ENCODE data around the gene IL18R1. TPM values are rescaled to one million over a fixed set of nuclear protein-coding genes. Genes with fewer than 3 reads are reported as not detected.

IL18R1 gene
- total RNA-seq, 1 experiment from 2014 or later: 0.42 TPM

GRCh38 chr2:102392942-102393341 lies 37.3 kb downstream of the IL18R1 start:
- Histone ChIP-seq H3K36me3 (replicated peaks; ENCODE audit: control insufficient read depth, insufficient read depth, low read length) (no peaks in the 10 kb centered on the region), H3K4me3 (ENCODE audit: insufficient read depth, low read depth, low read length) (no peak overlapping the region), H3K27me3 (ENCODE audit: control insufficient read depth, insufficient read depth, low read length) (no peaks in the 10 kb centered on the region)
- DNase-seq: no peak

DNA sequence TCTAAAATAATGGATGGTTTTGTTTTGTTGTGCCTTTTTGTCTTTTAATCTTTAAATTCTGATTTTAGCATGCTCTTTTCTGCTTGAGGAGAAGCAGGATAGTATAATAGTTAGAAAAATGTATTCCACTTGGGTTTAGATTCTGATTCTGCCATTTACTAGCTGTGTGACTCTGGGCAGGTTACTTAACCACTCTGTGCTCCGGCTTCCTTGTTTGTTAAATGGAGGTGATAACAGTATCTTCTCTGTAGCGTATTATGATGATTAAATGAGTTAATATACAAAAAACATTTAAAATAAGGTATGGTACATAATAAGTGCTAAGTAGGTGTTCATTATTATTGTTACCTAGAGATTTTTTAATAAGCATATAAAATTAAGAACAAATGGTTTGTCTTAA lies 40.4 kb downstream of the IL18R1 start:
- DNase-seq: no peak
- H3K27me3 ChIP-seq (ENCODE audit: control insufficient read depth, insufficient read depth, low read length): no peaks in the 10 kb centered on the region; the same call in 1 of the 2 replicates

GRCh38 chr2:102397209-102397608 lies 41.6 kb downstream of the IL18R1 start:
- peak; percentile 33 for DNase-seq
- H3K4me3 ChIP-seq (ENCODE audit: insufficient read depth, low read depth, low read length): no peak overlapping the region
- no peaks in the 10 kb centered on the region; the same call in 1 of the 2 replicates for H3K27me3 ChIP-seq (ENCODE audit: control insufficient read depth, insufficient read depth, low read length)
- no peaks in the 10 kb centered on the region for H3K36me3 ChIP-seq (replicated peaks; ENCODE audit: control insufficient read depth, insufficient read depth, low read length)

More for the DNA sequence above, 40.4 kb downstream of the IL18R1 start:
- H3K4me3 ChIP-seq (ENCODE audit: insufficient read depth, low read depth, low read length): no peak overlapping the region
- no peaks in the 10 kb centered on the region for H3K36me3 ChIP-seq (replicated peaks; ENCODE audit: control insufficient read depth, insufficient read depth, low read length)

GRCh38 chr2:102399499-102400141 lies 44.0 kb downstream of the IL18R1 start:
- Histone ChIP-seq H3K4me3 (ENCODE audit: insufficient read depth, low read depth, low read length) (no peak overlapping the region), H3K27me3 (ENCODE audit: control insufficient read depth, insufficient read depth, low read length) (no peaks in the 10 kb centered on the region; the same call in 1 of the 2 replicates), H3K36me3 (replicated peaks; ENCODE audit: control insufficient read depth, insufficient read depth, low read length) (no peaks in the 10 kb centered on the region)
- no peak for DNase-seq

DNA sequence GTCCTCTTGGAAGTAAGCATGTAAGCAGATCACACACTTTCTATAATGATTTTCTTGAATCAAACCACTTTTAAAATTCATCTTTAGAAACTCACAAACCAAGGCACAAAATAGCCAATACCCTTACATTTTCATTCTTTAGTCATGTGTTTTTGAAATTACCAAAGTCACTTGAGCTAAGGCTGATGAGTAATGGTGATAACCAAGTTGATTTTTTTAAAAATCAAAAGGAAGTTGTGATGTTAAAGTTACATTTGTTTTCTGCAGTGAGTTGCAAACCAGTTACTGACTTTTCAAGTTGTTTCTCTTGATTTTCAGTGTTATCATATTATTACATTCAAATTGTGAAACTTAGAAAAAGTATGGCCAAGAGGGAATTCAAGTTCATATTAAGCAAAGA lies 45.9 kb downstream of the IL18R1 start:
- Histone ChIP-seq H3K27me3 (ENCODE audit: control insufficient read depth, insufficient read depth, low read length) (no peaks in the 10 kb centered on the region; the same call in 1 of the 2 replicates), H3K4me3 (ENCODE audit: insufficient read depth, low read depth, low read length) (no peak overlapping the region), H3K36me3 (replicated peaks; ENCODE audit: control insufficient read depth, insufficient read depth, low read length) (no peaks in the 10 kb centered on the region)
- no peak for DNase-seq

DNA sequence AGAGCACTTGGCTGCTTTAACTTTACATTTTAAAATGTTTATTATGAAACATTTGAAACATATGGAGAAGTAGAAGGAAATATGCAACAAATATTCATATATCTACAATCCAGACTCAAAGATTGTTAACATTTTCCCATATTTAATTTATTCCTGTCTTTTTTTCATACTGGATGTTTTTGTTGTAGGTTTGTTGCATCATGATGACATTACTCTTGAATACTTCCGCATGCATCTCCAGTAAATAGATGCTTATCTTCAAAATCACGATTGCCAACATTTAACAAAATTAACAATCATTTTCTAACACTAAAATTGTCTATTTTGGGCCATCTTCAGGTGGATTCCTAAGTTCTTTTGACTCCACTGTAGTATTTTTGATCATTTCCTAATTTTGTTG lies 46.3 kb downstream of the IL18R1 start:
- Histone ChIP-seq H3K36me3 (replicated peaks; ENCODE audit: control insufficient read depth, insufficient read depth, low read length) (no peaks in the 10 kb centered on the region), H3K27me3 (ENCODE audit: control insufficient read depth, insufficient read depth, low read length) (no peaks in the 10 kb centered on the region; the same call in 1 of the 2 replicates), H3K4me3 (ENCODE audit: insufficient read depth, low read depth, low read length) (no peak overlapping the region)
- no peak for DNase-seq

DNA sequence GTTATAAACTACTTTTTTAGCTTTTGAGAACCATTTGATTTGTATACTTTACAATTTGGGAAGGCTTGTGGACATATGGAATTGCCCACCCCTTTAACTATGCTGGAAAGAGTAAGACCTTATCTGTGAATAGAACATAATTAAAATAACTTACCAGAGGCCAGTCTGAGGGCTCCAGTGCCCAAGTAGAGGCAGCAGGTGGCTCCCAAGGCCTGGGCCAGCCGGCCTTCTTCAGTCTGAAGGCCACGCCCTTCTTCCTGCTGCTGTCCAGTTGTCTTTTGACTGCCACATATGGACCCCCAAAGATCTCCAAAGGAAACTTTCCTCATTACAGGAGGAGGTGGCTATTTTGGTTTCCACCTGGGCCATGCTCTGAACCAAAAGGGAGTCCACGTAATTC lies 55.4 kb downstream of the IL18R1 start:
- H3K36me3 ChIP-seq (replicated peaks; ENCODE audit: control insufficient read depth, insufficient read depth, low read length): no peaks in the 10 kb centered on the region
- no peak overlapping the region for H3K4me3 ChIP-seq (ENCODE audit: insufficient read depth, low read depth, low read length)
- no peak for DNase-seq
- H3K27me3 ChIP-seq (ENCODE audit: control insufficient read depth, insufficient read depth, low read length): no peaks in the 10 kb centered on the region

- Histone ChIP-seq H3K4me3 (ENCODE audit: insufficient read depth, low read depth, low read length) (no peak overlapping the region), H3K27me3 (ENCODE audit: control insufficient read depth, insufficient read depth, low read length) (no peaks in the 10 kb centered on the region), H3K36me3 (replicated peaks; ENCODE audit: control insufficient read depth, insufficient read depth, low read length) (no peaks in the 10 kb centered on the region)
- no peak for DNase-seq
Measured at GRCh38 chr2:102412199-102412598, 56.6 kb downstream of the IL18R1 start.

DNA sequence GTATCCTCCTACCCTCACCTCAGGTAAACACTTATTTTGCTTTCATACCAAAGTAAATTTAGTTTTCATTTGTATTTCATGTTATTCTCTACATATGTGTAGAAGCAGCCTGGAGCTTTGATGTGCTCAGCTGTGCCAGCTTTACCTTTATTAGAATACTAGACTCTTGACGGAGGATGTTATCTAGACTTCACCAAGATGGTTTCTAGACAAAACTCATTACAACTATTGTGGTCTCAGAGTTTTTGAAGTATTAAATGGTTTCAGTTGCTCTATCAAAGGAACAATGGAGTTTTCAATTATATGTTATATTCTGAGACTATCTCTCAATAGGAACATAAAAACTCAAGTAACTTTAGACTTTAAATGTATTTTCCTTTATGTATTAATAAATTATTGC lies 62.4 kb downstream of the IL18R1 start:
- H3K4me3 ChIP-seq (ENCODE audit: insufficient read depth, low read depth, low read length): no peak overlapping the region
- no peaks in the 10 kb centered on the region for H3K27me3 ChIP-seq (ENCODE audit: control insufficient read depth, insufficient read depth, low read length)
- no peaks in the 10 kb centered on the region for H3K36me3 ChIP-seq (replicated peaks; ENCODE audit: control insufficient read depth, insufficient read depth, low read length)
- DNase-seq: no peak

DNA sequence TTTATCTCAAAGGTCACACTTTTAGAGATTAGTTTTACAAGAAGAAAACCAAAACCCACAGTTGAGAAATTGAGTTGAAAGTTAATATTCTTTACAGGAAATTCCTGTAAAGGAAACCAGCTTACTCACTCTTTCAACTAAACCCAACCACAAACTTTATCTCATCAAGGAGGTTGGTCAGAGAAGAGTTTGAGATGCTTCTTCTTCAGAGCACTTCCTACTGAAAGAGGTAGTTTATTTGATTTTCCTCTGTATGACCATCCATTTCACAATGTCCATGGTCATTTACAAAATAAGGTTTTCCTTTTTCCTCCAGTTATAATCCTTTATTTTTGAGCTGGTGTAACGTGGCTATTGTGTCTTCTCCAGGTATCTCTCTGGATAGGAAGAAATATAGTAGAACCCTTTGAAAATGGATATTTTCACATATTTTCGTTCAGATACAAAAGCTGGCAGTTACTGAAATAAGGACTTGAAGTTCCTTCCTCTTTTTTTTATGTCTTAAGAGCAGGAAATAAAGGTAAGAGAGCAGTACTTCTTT lies 62.9 kb downstream of the IL18R1 start:
- DNase-seq: no peak

DNA sequence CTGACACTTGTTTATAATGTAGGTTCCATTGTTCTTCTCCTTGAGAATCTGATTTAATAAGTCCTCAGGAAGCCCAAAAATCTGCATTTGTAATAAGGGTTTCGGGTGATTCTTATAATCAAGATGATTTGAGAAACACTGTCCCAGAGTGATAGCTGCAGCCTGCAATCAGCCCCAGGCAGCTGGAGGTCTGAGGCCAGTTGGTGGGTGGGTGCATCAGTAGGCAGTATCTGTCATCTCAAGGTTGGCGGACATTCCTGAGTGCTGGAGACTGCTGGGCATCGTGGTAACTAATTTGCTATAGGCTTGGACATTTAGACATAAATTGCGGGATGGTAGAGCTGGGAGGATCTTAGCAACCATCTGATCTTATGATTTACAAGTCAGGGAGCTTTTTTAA lies 64.7 kb downstream of the IL18R1 start:
- Histone ChIP-seq H3K4me3 (ENCODE audit: insufficient read depth, low read depth, low read length) (no peak overlapping the region), H3K36me3 (replicated peaks; ENCODE audit: control insufficient read depth, insufficient read depth, low read length) (no peaks in the 10 kb centered on the region), H3K27me3 (ENCODE audit: control insufficient read depth, insufficient read depth, low read length) (no peaks in the 10 kb centered on the region)
- DNase-seq: no peak

More for the DNA sequence above, 62.9 kb downstream of the IL18R1 start:
- H3K4me3 ChIP-seq (ENCODE audit: insufficient read depth, low read depth, low read length): no peak overlapping the region
- H3K36me3 ChIP-seq (replicated peaks; ENCODE audit: control insufficient read depth, insufficient read depth, low read length): no peaks in the 10 kb centered on the region
- H3K27me3 ChIP-seq (ENCODE audit: control insufficient read depth, insufficient read depth, low read length): no peaks in the 10 kb centered on the region

GRCh38 chr2:102421890-102422759 lies 66.5 kb downstream of the IL18R1 start:
- H3K27me3 ChIP-seq (ENCODE audit: control insufficient read depth, insufficient read depth, low read length): no peaks in the 10 kb centered on the region
- no peak overlapping the region for H3K4me3 ChIP-seq (ENCODE audit: insufficient read depth, low read depth, low read length)
- H3K36me3 ChIP-seq (replicated peaks; ENCODE audit: control insufficient read depth, insufficient read depth, low read length): no peaks in the 10 kb centered on the region
- no peak for DNase-seq

- Histone ChIP-seq H3K4me3 (ENCODE audit: insufficient read depth, low read depth, low read length) (no peak within 1 kb of the TSS), H3K27me3 (ENCODE audit: control insufficient read depth, insufficient read depth, low read length) (no peaks in the 10 kb centered on the region), H3K36me3 (replicated peaks; ENCODE audit: control insufficient read depth, insufficient read depth, low read length) (no peaks in the 10 kb centered on the region)
- DNase-seq: no peak
Measured at GRCh38 chr2:102422910-102423309, 67.3 kb downstream of the IL18R1 start, which contains the start of gene IL18RAP. TSS of gene IL18RAP (plus strand) at chr2:102423160. CDS start at chr2:102423278, 118 bp downstream.

- no peaks in the 10 kb centered on the region for H3K27me3 ChIP-seq (ENCODE audit: control insufficient read depth, insufficient read depth, low read length)
- H3K36me3 ChIP-seq (replicated peaks; ENCODE audit: control insufficient read depth, insufficient read depth, low read length): no peaks in the 10 kb centered on the region
Measured at GRCh38 chr2:102423368-102423767, 67.8 kb downstream of the IL18R1 start.

GRCh38 chr2:102424754-102425153 lies 69.2 kb downstream of the IL18R1 start:
- DNase-seq: no peak
- no peaks in the 10 kb centered on the region for H3K36me3 ChIP-seq (replicated peaks; ENCODE audit: control insufficient read depth, insufficient read depth, low read length)
- H3K27me3 ChIP-seq (ENCODE audit: control insufficient read depth, insufficient read depth, low read length): no peaks in the 10 kb centered on the region
- no peak overlapping the region for H3K4me3 ChIP-seq (ENCODE audit: insufficient read depth, low read depth, low read length)

More at GRCh38 chr2:102423368-102423767, 67.8 kb downstream of the IL18R1 start:
- H3K4me3 ChIP-seq (ENCODE audit: insufficient read depth, low read depth, low read length): no peak overlapping the region
- DNase-seq: no peak

Data from H7 (cell line).